Measurements from ENCODE around the gene CDSN. TPM values are rescaled to one million over a fixed set of nuclear protein-coding genes. Genes with fewer than 3 reads are reported as not detected.

CDSN gene
- total and polyA plus RNA-seq, 2 experiments from 2014 or later = not detected

GRCh38 chr6:31145386-31145785 is 25.1 kb upstream of the CDSN start:
- no peaks in the 10 kb centered on the region for H3F3A ChIP-seq (ENCODE audit: insufficient read depth)
- DNase-seq = no peak
- H3K9ac ChIP-seq = no peak overlapping the region
- no peak overlapping the region for H3K4me2 ChIP-seq (ENCODE audit: unreplicated experiment)
- H3K9me3 ChIP-seq (ENCODE audit: low read depth) = no peaks in the 10 kb centered on the region
- H2AFZ ChIP-seq = no peak overlapping the region
- H3K27me3 ChIP-seq (replicated peaks; ENCODE audit: insufficient read depth) = no peaks in the 10 kb centered on the region
- no peak overlapping the region for H3K4me3 ChIP-seq
- H3K36me3 ChIP-seq (ENCODE audit: low read depth) = no peaks in the 10 kb centered on the region
- in situ Hi-C loops (cut with MboI) = no loop called here
- H3K9me2 ChIP-seq (ENCODE audit: insufficient read depth) = no peaks in the 10 kb centered on the region
- H3K4me1 ChIP-seq (ENCODE audit: insufficient read depth) = peaks cover 12% of the 10 kb centered on the region
- H3K27ac ChIP-seq = no peak overlapping the region
- TF ChIP-seq EZH2 (IDR thresholded peaks at IDR 0.05; ENCODE audit: insufficient read depth, poor library complexity, severe bottlenecking) = no peak
- TF ChIP-seq EZH2phosphoT487 (IDR thresholded peaks at IDR 0.05; ENCODE audit: insufficient read depth, low read depth) = no peak
- 96 to 98% methylated on average over 10 of the region's 10 CpGs for WGBS, 2 experiments (ENCODE audit: low coverage in 1 of 2, low lambda C conversion rate in 2 of 2, missing lambda C conversion rate in 2 of 2)
- H4K20me1 ChIP-seq (ENCODE audit: insufficient read depth) = no peaks in the 10 kb centered on the region
- H3K79me2 ChIP-seq (ENCODE audit: insufficient read depth) = no peaks in the 10 kb centered on the region

- in situ Hi-C loops (cut with MboI) = no loop called here
- no peaks in the 10 kb centered on the region for H3F3A ChIP-seq (ENCODE audit: insufficient read depth)
- no peaks in the 10 kb centered on the region for H3K27me3 ChIP-seq (replicated peaks; ENCODE audit: insufficient read depth)
- H3K4me3 ChIP-seq = no peak overlapping the region
- H3K79me2 ChIP-seq (ENCODE audit: insufficient read depth) = no peaks in the 10 kb centered on the region
- H3K9me3 ChIP-seq (ENCODE audit: low read depth) = no peaks in the 10 kb centered on the region
- no peaks in the 10 kb centered on the region for H3K36me3 ChIP-seq (ENCODE audit: low read depth)
- no peak overlapping the region for H3K4me2 ChIP-seq (ENCODE audit: unreplicated experiment)
- H4K20me1 ChIP-seq (ENCODE audit: insufficient read depth) = no peaks in the 10 kb centered on the region
- H3K9ac ChIP-seq = no peak overlapping the region
- peaks cover 12% of the 10 kb centered on the region for H3K4me1 ChIP-seq (ENCODE audit: insufficient read depth)
- H3K27ac ChIP-seq = no peak overlapping the region
- TF ChIP-seq EZH2phosphoT487 (IDR thresholded peaks at IDR 0.05; ENCODE audit: insufficient read depth, low read depth) = no peak
- no peak for TF ChIP-seq EZH2 (IDR thresholded peaks at IDR 0.05; ENCODE audit: insufficient read depth, poor library complexity, severe bottlenecking)
- DNase-seq = no peak
- no peaks in the 10 kb centered on the region for H3K9me2 ChIP-seq (ENCODE audit: insufficient read depth)
- no peak overlapping the region for H2AFZ ChIP-seq
- WGBS, 2 experiments (ENCODE audit: low coverage in 1 of 2, low lambda C conversion rate in 2 of 2, missing lambda C conversion rate in 2 of 2) = 80 to 83% methylated on average over 10 to 11 of the region's 11 CpGs
These were observed 24.7 kb upstream of the CDSN start for GRCh38 chr6:31144970-31145340.

GRCh38 chr6:31144296-31144969 is 24.2 kb upstream of the CDSN start:
- no peak overlapping the region for H3K27ac ChIP-seq
- H3K36me3 ChIP-seq (ENCODE audit: low read depth) = no peaks in the 10 kb centered on the region
- H3K4me2 ChIP-seq (ENCODE audit: unreplicated experiment) = no peak overlapping the region
- H3K9ac ChIP-seq = no peak overlapping the region
- no peak for DNase-seq
- no peaks in the 10 kb centered on the region for H4K20me1 ChIP-seq (ENCODE audit: insufficient read depth)
- no peaks in the 10 kb centered on the region for H3K9me3 ChIP-seq (ENCODE audit: low read depth)
- H3K4me3 ChIP-seq = no peak overlapping the region
- in situ Hi-C loops (cut with MboI) = no loop called here
- peaks cover 15% of the 10 kb centered on the region for H3K4me1 ChIP-seq (ENCODE audit: insufficient read depth)
- WGBS, 2 experiments (ENCODE audit: low coverage in 1 of 2, low lambda C conversion rate in 2 of 2, missing lambda C conversion rate in 2 of 2) = 91 to 96% methylated on average over 18 of the region's 18 CpGs
- no peaks in the 10 kb centered on the region for H3F3A ChIP-seq (ENCODE audit: insufficient read depth)
- H3K27me3 ChIP-seq (replicated peaks; ENCODE audit: insufficient read depth) = no peaks in the 10 kb centered on the region
- H3K79me2 ChIP-seq (ENCODE audit: insufficient read depth) = no peaks in the 10 kb centered on the region
- TF ChIP-seq EZH2phosphoT487 (IDR thresholded peaks at IDR 0.05; ENCODE audit: insufficient read depth, low read depth) (no peak), EZH2 (IDR thresholded peaks at IDR 0.05; ENCODE audit: insufficient read depth, poor library complexity, severe bottlenecking) (no peak)
- no peak overlapping the region for H2AFZ ChIP-seq
- no peaks in the 10 kb centered on the region for H3K9me2 ChIP-seq (ENCODE audit: insufficient read depth)

- H3K4me2 ChIP-seq (ENCODE audit: unreplicated experiment) = peak overlapping the region; percentile 16
- no peak overlapping the region for H2AFZ ChIP-seq
- H3K9ac ChIP-seq = no peak overlapping the region
- in situ Hi-C loops (cut with MboI) = no loop called here
- H3F3A ChIP-seq (ENCODE audit: insufficient read depth) = no peaks in the 10 kb centered on the region
- no peaks in the 10 kb centered on the region for H3K9me3 ChIP-seq (ENCODE audit: low read depth)
- peak; percentile 88 for DNase-seq
- no peaks in the 10 kb centered on the region for H3K79me2 ChIP-seq (ENCODE audit: insufficient read depth)
- no peaks in the 10 kb centered on the region for H4K20me1 ChIP-seq (ENCODE audit: insufficient read depth)
- no peaks in the 10 kb centered on the region for H3K9me2 ChIP-seq (ENCODE audit: insufficient read depth)
- peak overlapping the region; percentile 58 for H3K27ac ChIP-seq
- 32 to 42% methylated on average over 11 of the region's 11 CpGs for WGBS, 2 experiments (ENCODE audit: low coverage in 1 of 2, low lambda C conversion rate in 2 of 2, missing lambda C conversion rate in 2 of 2)
- H3K27me3 ChIP-seq (replicated peaks; ENCODE audit: insufficient read depth) = no peaks in the 10 kb centered on the region
- no peak overlapping the region for H3K4me3 ChIP-seq
- no peaks in the 10 kb centered on the region for H3K36me3 ChIP-seq (ENCODE audit: low read depth)
- TF ChIP-seq EZH2 (IDR thresholded peaks at IDR 0.05; ENCODE audit: insufficient read depth, poor library complexity, severe bottlenecking) = no peak
- TF ChIP-seq EZH2phosphoT487 (IDR thresholded peaks at IDR 0.05; ENCODE audit: insufficient read depth, low read depth) = no peak
- H3K4me1 ChIP-seq (ENCODE audit: insufficient read depth) = peaks cover 15% of the 10 kb centered on the region
These were observed 22.9 kb upstream of the CDSN start for GRCh38 chr6:31143148-31143547.

All from GM23248 (cell line).